CD4-positive, alpha-beta memory T cell (primary cell): ENCODE data around the gene TBC1D9. TPM values are rescaled to one million over a fixed set of nuclear protein-coding genes. Genes with fewer than 3 reads are reported as not detected.
"Not testable (repeated sequence)": the region's sequence is repeated elsewhere in the genome, so short reads cannot be mapped to it uniquely, and the experiment has no call there.

Source experiments
- CTCF ChIA-PET: fragments of 350-600 bp; sonication (Branson Sonifier 250); formaldehyde crosslinking; loops from one replicate; lab custom pipeline; 2021; ENCODE audit warnings: inconsistent platforms; ENCODE audit not compliant: partially characterized antibody; lab: Charles Lee
- POLR2A ChIA-PET: fragments of 350-600 bp; sonication (Branson Sonifier 250); formaldehyde crosslinking; loops from one replicate; lab custom pipeline; 2021; ENCODE audit not compliant: partially characterized antibody; lab: Charles Lee
- DNase-seq, 5 donors: peaks; one replicate each; pipeline versions ENCODE4 v3.0.0 to v3.0.0-alpha.2; 2020 to 2022; ENCODE audit warnings: mixed read lengths in 1 of 5
- H3K27ac ChIP-seq: one replicate; pipeline ENCODE4 v1.7.0; 2013; ENCODE audit warnings: low read depth, low read length
- H3K27me3 ChIP-seq: 2 replicates; pipeline ENCODE4 v1.7.0; 2013; ENCODE audit warnings: mild to moderate bottlenecking, low read length, moderate library complexity; ENCODE audit not compliant: insufficient read depth
- H3K36me3 ChIP-seq: 2 replicates; pipeline ENCODE4 v1.7.0; 2013; ENCODE audit warnings: mild to moderate bottlenecking, low read length, moderate library complexity; ENCODE audit not compliant: insufficient read depth
- H3K4me1 ChIP-seq: 2 replicates; pipeline ENCODE4 v1.7.0; 2013; ENCODE audit warnings: mild to moderate bottlenecking, low read length, moderate library complexity; ENCODE audit not compliant: insufficient read depth
- H3K4me3 ChIP-seq, 2 donors: one replicate each; pipeline ENCODE4 v1.7.0; 2013; ENCODE audit warnings: low read length in 2 of 2, mild to moderate bottlenecking in 1 of 2
- H3K9me3 ChIP-seq, 2 donors: one replicate each; pipeline ENCODE4 v1.7.0; 2013; ENCODE audit warnings: low read length in 2 of 2, control low read depth in 1 of 2; ENCODE audit not compliant: control insufficient read depth in 1 of 2
- H3K27ac Mint-ChIP-seq, 7 donors: one replicate each; pipeline ENCODE4 v1.8.0; 2020 to 2021; ENCODE audit warnings: mixed read lengths in 7 of 7, mild to moderate bottlenecking in 6 of 7, inconsistent platforms in 3 of 7, moderate library complexity in 3 of 7
- H3K27me3 Mint-ChIP-seq, 2 donors: one replicate each; pipeline ENCODE4 v1.8.0; 2020 to 2021; ENCODE audit warnings: mixed read lengths in 2 of 2
- H3K36me3 Mint-ChIP-seq, 2 donors: one replicate each; pipeline ENCODE4 v1.8.0; 2020 to 2021; ENCODE audit warnings: mixed read lengths in 2 of 2, inconsistent platforms in 1 of 2, mild to moderate bottlenecking in 1 of 2
- H3K4me1 Mint-ChIP-seq, 4 donors: one replicate each; pipeline ENCODE4 v1.8.0; 2020 to 2021; ENCODE audit warnings: mixed read lengths in 4 of 4, mild to moderate bottlenecking in 1 of 4
- H3K4me3 Mint-ChIP-seq, 8 donors: one replicate each; pipeline ENCODE4 v1.8.0; 2020 to 2021; ENCODE audit warnings: mixed read lengths in 8 of 8, mild to moderate bottlenecking in 7 of 8, moderate library complexity in 6 of 8, inconsistent platforms in 3 of 8
- H3K9me3 Mint-ChIP-seq, 8 donors: one replicate each; pipeline ENCODE4 v1.8.0; 2020 to 2021; ENCODE audit warnings: mixed read lengths in 8 of 8, mild to moderate bottlenecking in 5 of 8, inconsistent platforms in 3 of 8, moderate library complexity in 1 of 8
- intact Hi-C: fragments of 100-400 bp; cut with micrococcal nuclease; formaldehyde crosslinking; loops from one replicate; pipeline ENCODE4 v1.15.1; 2023
- polyA plus RNA-seq, 2 donors: library from polyadenylated mRNA; unstranded; fragments of 300-500 nt; fragmentation: Illumina TruSeq; gene quantifications; one replicate each; pipeline ENCODE4 v1.2.3, GENCODE V29; 2021
- total RNA-seq, 2 experiments: library from RNA; stranded (reverse); gene quantifications; one replicate each; pipeline ENCODE4 v1.2.3, GENCODE V29; 2021

Gene TBC1D9
- total and polyA plus RNA-seq, 4 experiments from 2014 or later = 0.34 to 0.67 (median 0.38) TPM; not detected in 1

- DNase-seq = no peak
- H3K4me3 Mint-ChIP-seq = no peak overlapping the region
- H3K36me3 Mint-ChIP-seq = no peaks in the 10 kb centered on the region
- no peak overlapping the region for H3K27ac Mint-ChIP-seq
- Histone ChIP-seq H3K4me1 (peaks cover 5% of the 10 kb centered on the region), H3K27me3 (peaks cover 3% of the 10 kb centered on the region), H3K27ac (no peak overlapping the region), H3K36me3 (no peaks in the 10 kb centered on the region), H3K4me3 (no peak overlapping the region), H3K9me3 (no peaks in the 10 kb centered on the region)
- H3K27me3 Mint-ChIP-seq = peaks cover 34 to 36% of the 10 kb centered on the region in 2 donors
- peaks cover 5 to 17% (median 10%) of the 10 kb centered on the region in 4 donors for H3K4me1 Mint-ChIP-seq
- peaks cover 0 to 9% (median 3%) of the 10 kb centered on the region in 8 donors for H3K9me3 Mint-ChIP-seq
- intact Hi-C loops = no loop called here
- ChIA-PET POLR2A (no interaction called here), CTCF (no interaction called here)
Measured at GRCh38 chr4:140753329-140753728, 2.9 kb downstream of the TBC1D9 start.

- no peak for DNase-seq
- no peaks in the 10 kb centered on the region for H3K36me3 Mint-ChIP-seq
- Histone ChIP-seq H3K9me3 (no peaks in the 10 kb centered on the region), H3K4me3 (no peak overlapping the region), H3K4me1 (peaks cover 5% of the 10 kb centered on the region), H3K27ac (no peak overlapping the region), H3K36me3 (no peaks in the 10 kb centered on the region), H3K27me3 (no peaks in the 10 kb centered on the region)
- intact Hi-C loops = no loop called here
- CTCF ChIA-PET = no interaction called here
- H3K27me3 Mint-ChIP-seq = peaks cover 30% of the 10 kb centered on the region in 2 donors
- POLR2A ChIA-PET = no interaction called here
- H3K9me3 Mint-ChIP-seq = peaks cover 0 to 11% (median 6%) of the 10 kb centered on the region in 8 donors
- H3K4me3 Mint-ChIP-seq = no peak overlapping the region
- no peak overlapping the region for H3K27ac Mint-ChIP-seq
- H3K4me1 Mint-ChIP-seq = peaks cover 3 to 14% (median 9%) of the 10 kb centered on the region in 4 donors
Measured at GRCh38 chr4:140752291-140753068, 3.7 kb downstream of the TBC1D9 start.

- Mint-ChIP-seq H3K4me1 (peaks cover under 1 to 7% (median 4%) of the 10 kb centered on the region in 4 donors), H3K36me3 (no peaks in the 10 kb centered on the region), H3K27me3 (peaks cover 21 to 23% of the 10 kb centered on the region in 2 donors), H3K9me3 (peaks cover 0 to 11% (median 7%) of the 10 kb centered on the region in 8 donors), H3K4me3 (no peak overlapping the region), H3K27ac (no peak overlapping the region)
- Histone ChIP-seq H3K4me3 (no peak overlapping the region), H3K4me1 (no peaks in the 10 kb centered on the region), H3K27me3 (no peaks in the 10 kb centered on the region), H3K27ac (no peak overlapping the region), H3K36me3 (no peaks in the 10 kb centered on the region), H3K9me3 (no peaks in the 10 kb centered on the region)
- intact Hi-C loops = no loop called here
- ChIA-PET CTCF (no interaction called here), POLR2A (no interaction called here)
- no peak for DNase-seq
Measured at GRCh38 chr4:140750470-140750869, 5.7 kb downstream of the TBC1D9 start.

GRCh38 chr4:140748171-140748570 lies 8.0 kb downstream of the TBC1D9 start:
- Mint-ChIP-seq H3K27me3 (peaks cover 13% of the 10 kb centered on the region in 2 donors), H3K4me3 (no peak overlapping the region), H3K36me3 (no peaks in the 10 kb centered on the region), H3K27ac (no peak overlapping the region), H3K4me1 (no peaks in the 10 kb centered on the region), H3K9me3 (peaks cover 0 to 10% (median 6%) of the 10 kb centered on the region in 8 donors)
- no peak for DNase-seq
- H3K27me3 ChIP-seq = no peaks in the 10 kb centered on the region
- intact Hi-C loops = no loop called here
- H3K4me3 ChIP-seq = no peak overlapping the region
- ChIA-PET POLR2A (no interaction called here), CTCF (no interaction called here)
- no peaks in the 10 kb centered on the region for H3K36me3 ChIP-seq
- no peaks in the 10 kb centered on the region for H3K9me3 ChIP-seq
- H3K4me1 ChIP-seq = no peaks in the 10 kb centered on the region
- H3K27ac ChIP-seq = no peak overlapping the region

GRCh38 chr4:140746546-140746945 lies 9.6 kb downstream of the TBC1D9 start:
- intact Hi-C loops, H3K4me1 ChIP-seq, H3K36me3 Mint-ChIP-seq, H3K27ac Mint-ChIP-seq, H3K4me3 Mint-ChIP-seq, H3K9me3 ChIP-seq, CTCF ChIA-PET, H3K27ac ChIP-seq, H3K4me1 Mint-ChIP-seq, DNase-seq, H3K36me3 ChIP-seq, H3K4me3 ChIP-seq, POLR2A ChIA-PET, H3K27me3 ChIP-seq: not testable (repeated sequence)
- Mint-ChIP-seq H3K9me3 (peaks cover 0 to 10% (median 5%) of the 10 kb centered on the region in 8 donors), H3K27me3 (peaks cover 6 to 14% of the 10 kb centered on the region in 2 donors)

- CTCF ChIA-PET = no interaction called here
- H3K27ac ChIP-seq = no peak overlapping the region
Measured at GRCh38 chr4:140744421-140744820, 11.8 kb downstream of the TBC1D9 start.

GRCh38 chr4:140743194-140743931 lies 12.8 kb downstream of the TBC1D9 start:
- Mint-ChIP-seq H3K27me3 (peaks cover 11 to 13% of the 10 kb centered on the region in 2 donors), H3K36me3 (no peaks in the 10 kb centered on the region), H3K9me3 (peaks cover 0 to 7% (median 4%) of the 10 kb centered on the region in 8 donors), H3K4me1 (no peaks in the 10 kb centered on the region), H3K4me3 (no peak overlapping the region), H3K27ac (no peak overlapping the region)
- intact Hi-C loops = no loop called here
- Histone ChIP-seq H3K4me1 (no peaks in the 10 kb centered on the region), H3K27me3 (no peaks in the 10 kb centered on the region), H3K27ac (no peak overlapping the region), H3K4me3 (no peak overlapping the region), H3K36me3 (no peaks in the 10 kb centered on the region), H3K9me3 (no peaks in the 10 kb centered on the region)
- ChIA-PET POLR2A (no interaction called here), CTCF (no interaction called here)
- no peak for DNase-seq

More at GRCh38 chr4:140744421-140744820, 11.8 kb downstream of the TBC1D9 start:
- POLR2A ChIA-PET = no interaction called here
- Mint-ChIP-seq H3K36me3 (no peaks in the 10 kb centered on the region), H3K27ac (no peak overlapping the region), H3K4me3 (no peak overlapping the region), H3K4me1 (no peaks in the 10 kb centered on the region), H3K9me3 (peaks cover 0 to 10% (median 5%) of the 10 kb centered on the region in 8 donors), H3K27me3 (peaks cover 9 to 14% of the 10 kb centered on the region in 2 donors)
- Histone ChIP-seq H3K4me3 (no peak overlapping the region), H3K36me3 (no peaks in the 10 kb centered on the region), H3K27me3 (no peaks in the 10 kb centered on the region), H3K4me1 (no peaks in the 10 kb centered on the region), H3K9me3 (no peaks in the 10 kb centered on the region)
- no peak for DNase-seq
- intact Hi-C loops = no loop called here
